HPDE6-E6E7 (cell line): ENCODE data around the gene WARS2.
"Not testable (repeated sequence)": the region's sequence is repeated elsewhere in the genome, so short reads cannot be mapped to it uniquely, and the experiment has no call there.

Source experiments
- DNase-seq: peaks from one replicate; pipeline ENCODE4 v3.0.0; 2011; ENCODE audit warnings: missing footprints; ENCODE audit errors: extremely low spot score

WARS2 gene

DNA sequence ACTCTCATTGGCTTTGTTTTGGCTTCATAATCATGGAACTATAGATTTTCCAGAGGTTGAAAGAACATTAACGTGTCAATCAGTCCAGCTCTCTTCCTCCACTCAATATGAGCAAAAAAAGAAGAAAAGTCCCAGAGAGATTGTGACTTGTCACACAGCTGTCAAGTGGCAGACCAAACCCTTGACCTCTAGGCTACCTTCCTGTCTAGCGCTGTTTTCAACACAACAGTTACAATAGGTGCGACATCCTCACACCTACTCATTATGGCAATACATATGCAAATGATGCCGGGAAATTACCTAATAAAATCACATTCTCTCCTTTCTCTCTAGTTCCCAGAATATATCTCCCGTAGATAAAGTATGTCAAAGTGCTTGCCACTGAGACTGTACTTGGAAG lies 1.1 kb downstream of the WARS2 start:
- DNase-seq, result no peak

DNA sequence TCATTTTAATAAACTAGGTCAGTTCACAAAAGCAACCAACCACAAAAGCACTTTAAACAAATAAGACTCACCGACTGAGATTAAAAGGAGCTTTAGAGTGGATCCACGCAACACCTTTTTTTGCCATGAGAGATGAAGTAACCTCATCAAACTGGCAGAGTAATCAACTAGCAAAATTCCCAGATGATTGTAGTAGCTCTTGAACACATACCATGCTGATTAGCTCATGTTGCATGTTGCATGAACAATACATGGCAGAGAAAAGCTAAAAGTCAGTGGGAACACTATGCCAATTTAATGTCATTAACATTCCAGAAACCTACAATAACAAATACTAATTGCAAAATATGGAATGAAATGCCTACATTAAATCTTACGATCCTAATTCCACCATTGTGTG lies 4.1 kb downstream of the WARS2 start:
- DNase-seq, result no peak

DNA sequence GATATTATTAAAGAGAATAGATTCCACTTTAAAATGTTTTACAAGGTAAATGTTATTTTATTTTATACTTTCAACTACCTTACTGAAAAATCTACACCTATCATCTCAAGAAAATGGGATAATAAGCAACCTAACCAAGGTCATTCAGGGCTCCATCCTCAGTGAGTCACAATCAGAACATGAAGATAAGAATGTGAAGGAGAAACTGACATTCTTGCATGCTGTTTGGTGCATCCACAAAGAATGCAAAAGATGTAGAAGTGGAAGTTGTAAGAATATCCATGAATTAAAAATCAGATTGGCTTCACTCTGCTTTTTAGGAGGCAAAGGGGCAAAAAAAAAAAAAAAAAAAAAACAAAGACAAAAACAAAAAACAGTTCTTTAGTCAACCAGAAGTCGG lies 6.5 kb downstream of the WARS2 start:
- DNase-seq, result no peak

DNA sequence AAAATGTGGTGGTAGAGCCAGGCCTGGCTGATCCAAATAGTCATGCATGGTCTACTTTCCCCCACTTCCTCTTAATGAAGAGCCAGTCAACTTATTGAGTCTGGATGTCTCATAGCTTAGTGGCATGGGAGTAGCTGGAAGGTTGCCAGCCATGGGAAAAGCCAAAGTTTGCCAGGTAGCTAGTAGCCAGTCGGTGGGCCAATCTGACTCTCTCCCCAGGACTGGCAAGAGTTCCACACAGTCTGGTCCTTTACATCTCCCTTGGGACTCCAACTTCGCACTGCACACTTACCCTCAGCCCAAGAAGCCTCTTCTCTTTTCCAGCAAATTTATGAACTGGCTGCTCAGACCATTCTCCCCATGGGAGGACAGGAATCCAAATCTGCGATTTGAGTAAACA lies 8.3 kb downstream of the WARS2 start:
- no peak for DNase-seq

DNA sequence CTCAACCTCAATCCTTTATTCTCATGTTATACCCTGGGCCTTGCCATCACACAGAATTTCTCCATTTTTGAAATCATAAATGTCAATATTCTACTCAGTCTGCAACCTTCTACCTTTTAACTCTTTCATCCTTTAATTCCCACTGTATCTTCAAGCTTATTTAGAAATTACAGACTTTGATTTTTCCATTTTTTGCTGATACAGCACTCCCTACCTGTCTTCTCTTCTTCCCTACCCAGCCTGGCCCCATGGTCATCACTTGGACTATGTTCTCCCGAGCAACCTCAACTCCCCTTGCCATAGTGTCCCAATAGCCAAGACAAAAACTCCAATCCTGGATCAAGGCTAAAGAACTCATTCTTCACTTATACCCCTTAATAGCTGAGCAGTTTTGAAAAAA lies 14.6 kb downstream of the WARS2 start:
- DNase-seq, result no peak

DNA sequence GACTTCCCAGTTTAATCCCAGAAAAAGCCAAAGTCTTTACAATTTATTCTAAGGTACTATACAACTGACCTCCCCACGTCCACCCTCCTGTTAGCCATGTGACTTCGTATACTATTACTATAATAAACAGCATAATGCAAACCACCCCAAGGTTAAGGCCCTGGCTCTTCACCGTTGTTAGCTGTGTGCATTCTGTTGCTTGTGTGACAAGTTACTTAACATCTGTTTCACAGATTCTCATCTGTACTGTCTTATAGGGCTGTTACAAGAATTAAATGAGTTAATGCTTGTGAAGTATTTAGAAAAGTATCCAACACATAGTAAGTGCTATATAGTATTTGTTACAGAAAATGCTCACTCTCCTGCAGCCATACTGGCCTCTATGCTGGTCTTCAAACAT lies 15.7 kb downstream of the WARS2 start:
- no peak for DNase-seq

DNA sequence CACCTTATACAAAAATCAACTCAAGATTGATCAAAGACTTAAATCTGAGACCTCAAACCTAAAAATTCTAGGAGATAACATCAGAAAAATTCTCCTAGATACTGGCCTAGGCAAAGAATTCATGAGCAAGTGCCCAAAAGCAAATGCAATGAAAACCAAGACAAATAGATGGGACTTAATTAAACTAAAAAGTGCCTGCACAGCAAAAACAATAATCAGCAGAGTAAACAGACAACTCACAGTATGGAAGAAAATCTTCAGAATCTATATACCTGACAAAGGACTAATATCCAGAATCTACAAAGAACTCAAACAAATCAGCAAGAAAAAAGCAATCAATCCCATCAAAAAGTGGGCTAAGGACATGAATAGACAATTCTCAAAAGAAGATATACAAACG lies 18.6 kb downstream of the WARS2 start:
- not testable (repeated sequence) for DNase-seq

DNA sequence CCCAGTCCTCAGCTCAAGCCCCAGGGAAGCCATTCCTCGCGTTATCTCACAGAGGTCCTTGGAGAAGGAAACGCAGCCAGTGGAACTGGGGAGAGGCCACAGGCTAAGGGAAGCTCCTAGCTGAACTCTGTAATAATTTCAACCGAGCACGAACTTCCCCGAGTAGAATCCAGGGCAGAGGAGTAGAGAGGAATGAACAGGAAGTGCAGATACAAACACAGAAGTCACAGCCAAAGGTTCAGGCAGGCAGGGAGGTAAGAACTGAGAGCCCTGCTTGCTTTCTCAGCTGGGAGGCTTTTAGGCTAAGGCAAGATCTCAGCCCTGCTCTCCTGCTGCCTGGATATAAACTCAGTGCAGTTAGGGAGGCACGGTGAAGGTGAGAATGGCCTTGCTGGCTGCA lies 23.7 kb downstream of the WARS2 start:
- DNase-seq, result no peak

DNA sequence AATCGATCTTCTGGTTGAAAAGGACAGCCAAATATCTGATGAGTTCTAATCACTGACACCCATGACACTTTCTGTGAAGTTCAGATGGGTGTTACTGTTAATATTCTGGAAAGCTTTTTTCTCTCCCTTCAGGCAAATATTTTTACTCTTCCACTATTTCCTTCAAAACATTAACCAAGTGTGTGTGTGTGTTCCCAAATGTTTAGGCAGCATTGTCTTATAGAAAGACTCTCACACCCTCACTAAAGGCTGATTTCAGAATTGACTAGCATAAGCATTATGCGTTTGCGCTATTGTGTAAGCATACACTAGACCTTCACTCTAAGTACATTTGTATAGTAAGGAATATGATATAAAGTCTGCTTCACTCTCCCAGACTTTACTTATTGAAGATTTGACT lies 24.7 kb downstream of the WARS2 start:
- no peak for DNase-seq

DNA sequence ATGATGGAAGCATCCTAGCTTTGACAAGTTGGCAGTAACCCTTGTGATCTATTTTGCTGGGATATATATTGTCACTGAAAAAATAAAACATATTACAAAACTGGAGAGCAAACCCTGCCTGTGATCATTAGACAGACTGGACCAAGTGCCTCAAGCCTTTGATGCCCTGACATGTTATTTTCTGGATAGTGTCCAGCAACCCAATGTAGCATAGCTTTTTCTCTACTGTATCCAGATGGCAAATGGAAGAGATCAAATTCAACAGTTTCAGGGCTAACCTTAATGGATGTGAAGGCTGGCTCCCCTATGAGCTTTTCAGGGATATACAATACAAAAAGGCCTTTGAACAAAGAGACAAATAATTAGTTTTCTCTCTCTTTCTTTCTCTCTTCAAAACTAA lies 25.1 kb downstream of the WARS2 start:
- DNase-seq, result no peak

DNA sequence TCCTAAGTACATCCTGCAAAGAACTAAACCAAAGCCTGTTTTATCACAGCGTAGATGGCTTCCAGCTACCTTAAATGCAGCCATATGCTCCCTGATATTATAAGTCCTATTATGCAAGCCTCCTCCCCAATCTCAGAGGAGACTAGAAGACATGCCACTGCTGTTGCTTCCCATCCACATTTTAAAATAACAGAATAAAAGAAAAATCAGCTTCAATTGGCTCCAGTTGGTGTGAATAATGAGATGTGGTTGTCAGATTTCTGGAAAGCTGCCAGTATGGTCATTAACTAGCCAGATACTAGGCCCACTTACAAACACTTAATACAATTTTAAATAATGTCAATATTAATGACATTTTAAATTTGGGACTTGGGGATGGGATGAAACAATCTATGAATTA lies 25.7 kb downstream of the WARS2 start:
- no peak for DNase-seq

DNA sequence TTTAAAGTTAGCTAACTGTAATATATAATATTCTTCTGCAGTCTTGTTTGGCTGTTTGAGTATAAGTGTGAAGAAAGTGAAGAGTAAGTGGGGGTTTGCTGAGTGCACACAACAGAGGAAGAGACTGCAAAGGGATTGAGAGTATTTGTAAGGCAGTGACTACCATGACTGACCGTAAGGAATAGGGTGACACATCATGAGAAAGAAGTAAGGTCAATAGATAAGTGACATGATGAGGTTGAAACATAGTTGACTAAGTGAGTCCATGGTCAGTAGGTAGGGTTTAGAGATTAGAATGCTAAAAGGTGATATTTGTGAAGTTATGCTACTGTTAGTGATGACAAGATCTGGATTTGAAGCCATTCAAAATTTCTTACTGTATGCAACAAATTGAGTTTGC lies 27.7 kb downstream of the WARS2 start:
- no peak for DNase-seq

DNA sequence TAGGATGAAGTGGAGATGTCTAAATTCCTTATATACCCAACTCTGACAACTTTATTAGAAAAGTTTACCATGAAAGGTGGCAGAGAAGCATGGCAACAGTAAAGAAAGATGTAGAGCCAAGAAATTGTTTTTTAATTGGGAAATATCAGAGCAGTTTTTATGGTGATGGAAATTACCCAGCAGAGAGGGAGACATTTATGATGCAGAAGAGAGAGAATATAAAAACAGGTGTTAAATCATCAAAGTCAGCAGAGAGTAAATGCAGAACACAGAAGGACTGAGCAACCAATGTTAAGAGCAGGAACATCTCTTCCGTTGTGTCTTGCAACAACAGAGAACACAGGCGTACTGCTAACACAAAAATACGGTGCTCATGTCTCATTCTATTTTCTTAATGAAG lies 28.2 kb downstream of the WARS2 start:
- DNase-seq, result no peak

DNA sequence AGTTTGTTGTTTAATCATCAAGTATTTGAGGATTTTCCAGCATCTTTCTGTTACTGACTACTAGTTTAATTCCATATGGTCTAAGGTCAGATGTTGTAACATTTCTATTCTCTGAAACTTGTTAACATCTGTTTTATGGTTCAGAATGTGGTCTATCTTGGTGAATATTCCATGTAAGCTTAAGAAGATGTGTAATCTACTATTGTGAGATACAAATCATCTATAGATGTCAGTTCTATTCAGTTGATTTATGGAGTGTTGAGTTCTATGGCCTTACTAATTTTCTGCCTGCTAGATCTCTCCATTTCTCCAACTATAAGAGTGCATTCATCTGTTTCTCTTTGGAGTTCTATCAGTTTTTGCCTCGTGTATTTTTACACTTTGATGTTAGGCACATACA lies 31.5 kb downstream of the WARS2 start:
- DNase-seq, result no peak

DNA sequence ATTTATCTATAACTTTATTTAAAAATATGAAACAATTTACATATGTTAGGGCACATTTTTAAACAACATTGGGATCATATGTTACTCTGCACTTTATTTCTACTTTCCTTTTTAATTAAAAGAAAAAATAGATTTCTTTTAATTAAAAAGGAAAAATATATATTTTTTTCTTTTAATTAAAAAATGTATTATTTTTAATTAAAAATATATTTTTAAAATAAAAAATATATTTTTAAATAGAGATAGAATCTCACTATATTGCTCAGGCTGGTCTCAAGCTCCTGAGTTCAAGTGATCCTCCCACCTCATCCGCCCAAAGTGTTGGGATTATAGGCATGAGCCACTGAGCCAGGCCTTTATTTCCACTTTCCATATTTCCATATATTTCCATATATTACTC lies 36.7 kb downstream of the WARS2 start:
- no peak for DNase-seq

DNA sequence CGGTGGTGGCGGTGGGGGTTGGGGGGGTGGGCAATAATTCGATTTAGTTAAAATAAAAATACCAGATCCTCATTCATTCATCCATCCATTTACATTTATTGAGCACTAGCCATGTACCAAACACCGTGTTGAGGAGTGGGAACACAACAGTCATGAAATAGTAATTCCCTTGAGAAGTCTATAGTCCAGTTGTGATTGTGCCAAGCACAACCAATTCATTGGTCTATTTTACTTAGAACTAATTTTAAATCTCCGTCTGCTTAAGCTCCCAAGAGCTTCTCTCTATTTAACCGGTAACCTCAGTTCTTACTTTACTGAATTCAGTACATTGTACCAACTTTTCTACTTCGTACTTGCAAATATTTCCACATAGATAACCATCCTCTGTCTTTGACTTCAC lies 38.4 kb downstream of the WARS2 start:
- DNase-seq, result no peak

DNA sequence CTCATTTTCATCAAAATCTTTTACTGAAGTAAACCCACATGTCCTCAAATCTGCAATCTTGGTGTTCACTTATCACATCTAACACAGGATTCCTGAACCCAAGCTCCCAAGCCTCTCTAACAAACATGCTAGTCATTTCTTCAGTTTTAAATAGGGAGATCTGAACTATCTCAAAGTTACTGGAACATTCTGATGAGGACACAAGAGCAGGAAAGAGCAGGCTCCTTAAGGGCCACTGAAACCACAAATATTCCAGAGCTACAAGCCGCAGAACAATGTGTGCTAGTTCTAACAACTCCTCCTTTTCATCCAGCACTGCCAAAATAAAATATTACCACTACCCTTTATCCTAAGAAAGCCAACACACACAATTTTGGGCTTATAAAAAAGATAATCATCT lies 38.9 kb downstream of the WARS2 start:
- no peak for DNase-seq

DNA sequence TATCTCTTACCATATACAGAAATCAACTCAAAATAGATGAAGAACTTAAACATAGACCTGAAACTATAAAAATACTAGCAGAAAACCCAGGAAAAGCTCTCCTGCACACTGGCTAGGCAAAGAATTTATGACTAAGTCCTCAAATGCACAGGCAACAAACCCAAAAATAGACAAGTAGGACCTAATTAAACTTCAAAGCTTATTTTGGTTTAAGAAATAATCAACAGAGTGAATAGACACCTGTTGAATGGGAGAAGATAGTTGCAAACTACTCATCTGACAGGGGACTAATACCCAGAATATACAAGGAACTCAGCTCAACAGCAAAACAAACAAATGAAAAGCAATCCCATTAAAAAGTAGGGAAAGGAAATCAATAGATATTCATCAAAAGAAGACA lies 40.7 kb downstream of the WARS2 start:
- no peak for DNase-seq

DNA sequence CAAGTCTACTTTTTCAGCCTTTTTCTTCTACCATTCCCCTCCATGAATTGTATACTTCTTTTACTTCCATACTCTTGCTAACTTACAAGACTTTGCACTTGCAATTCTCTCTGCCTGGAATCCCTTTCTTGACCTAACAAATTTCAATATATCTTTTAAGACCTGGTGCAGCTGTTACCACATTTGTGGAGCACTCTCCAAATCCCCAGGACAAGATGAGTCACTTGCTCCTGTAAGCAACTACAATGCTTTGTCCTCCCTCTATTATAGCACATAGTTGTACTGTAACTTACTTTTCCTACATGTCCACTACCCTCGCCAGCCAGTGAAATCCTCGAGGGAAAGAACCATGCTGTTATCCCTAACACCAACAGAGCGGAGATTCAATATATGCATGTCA lies 43.1 kb downstream of the WARS2 start:
- no peak for DNase-seq

DNA sequence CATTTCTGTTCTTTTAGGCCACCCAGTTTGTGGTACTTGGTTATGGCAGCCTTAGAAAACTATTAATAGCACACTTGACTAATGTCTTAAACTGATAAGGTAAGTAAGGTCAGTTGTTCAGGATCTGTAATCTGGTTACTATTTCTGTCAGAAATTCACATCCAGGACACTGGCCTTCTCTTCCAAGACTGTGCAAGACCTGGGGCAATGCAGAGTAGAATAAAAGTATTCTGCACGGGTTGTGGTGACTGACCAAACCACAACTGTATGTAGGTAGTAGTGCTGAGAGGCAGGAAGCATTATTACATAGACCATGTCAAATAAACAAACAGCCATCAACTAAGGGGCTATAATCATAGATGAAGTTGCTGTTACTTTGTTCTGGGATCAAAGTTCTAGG lies 46.7 kb downstream of the WARS2 start:
- no peak for DNase-seq

DNA sequence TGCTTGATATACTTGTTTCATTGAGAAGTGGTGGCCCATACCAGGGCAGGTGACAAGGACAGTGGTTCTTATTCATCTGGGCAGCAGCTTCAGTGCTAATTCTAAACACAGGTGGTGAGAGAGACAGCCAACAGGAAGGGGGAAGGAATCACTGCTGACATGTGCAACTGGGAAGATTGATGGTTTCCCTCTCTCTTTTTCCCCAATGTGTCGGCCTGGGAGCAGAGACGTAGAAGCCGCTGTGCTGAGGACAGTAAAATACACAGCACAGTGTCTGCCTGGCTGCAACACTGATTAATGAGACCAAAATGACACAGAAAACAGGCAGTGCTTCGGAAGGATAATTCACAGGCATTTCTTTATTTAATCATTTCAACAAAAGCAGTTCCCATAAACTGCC lies 48.8 kb downstream of the WARS2 start:
- no peak for DNase-seq

DNA sequence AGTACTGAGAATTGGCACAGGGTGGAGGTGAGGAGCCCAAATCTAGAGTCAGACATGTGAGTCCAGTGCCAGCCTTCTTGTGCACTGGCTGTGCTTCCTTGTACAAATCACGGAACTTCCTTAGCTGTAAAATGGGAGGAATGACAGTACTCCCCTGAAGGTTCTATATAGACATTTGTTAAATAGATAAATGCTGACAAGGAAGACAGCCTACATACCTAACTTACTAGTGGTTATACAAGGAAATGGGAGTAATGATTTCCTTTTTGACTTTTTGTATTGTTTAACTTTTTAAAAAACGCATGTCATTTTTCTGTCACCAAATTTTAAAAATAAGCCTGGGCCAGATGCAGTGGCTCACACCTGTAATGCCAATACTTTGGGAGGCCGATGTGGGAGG lies 50.2 kb downstream of the WARS2 start:
- no peak for DNase-seq

DNA sequence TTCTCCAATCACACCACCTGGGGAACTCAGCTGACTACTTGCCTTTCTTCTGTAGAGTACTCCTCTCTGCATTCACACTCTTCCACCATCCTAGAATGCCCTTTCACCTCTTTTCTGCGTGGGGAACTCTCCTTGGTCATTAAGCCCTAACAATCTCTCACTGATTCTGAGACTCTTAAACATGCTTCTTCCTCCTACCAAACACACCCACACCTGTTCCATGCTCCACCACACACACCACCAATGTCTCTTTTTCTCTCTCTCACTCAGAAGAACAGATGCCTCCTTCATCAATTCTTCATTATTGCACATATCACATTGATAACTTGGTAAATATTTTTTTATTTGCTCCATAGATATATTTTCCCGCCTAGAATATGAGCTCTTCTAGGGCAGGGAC lies 53.6 kb downstream of the WARS2 start:
- no peak for DNase-seq

DNA sequence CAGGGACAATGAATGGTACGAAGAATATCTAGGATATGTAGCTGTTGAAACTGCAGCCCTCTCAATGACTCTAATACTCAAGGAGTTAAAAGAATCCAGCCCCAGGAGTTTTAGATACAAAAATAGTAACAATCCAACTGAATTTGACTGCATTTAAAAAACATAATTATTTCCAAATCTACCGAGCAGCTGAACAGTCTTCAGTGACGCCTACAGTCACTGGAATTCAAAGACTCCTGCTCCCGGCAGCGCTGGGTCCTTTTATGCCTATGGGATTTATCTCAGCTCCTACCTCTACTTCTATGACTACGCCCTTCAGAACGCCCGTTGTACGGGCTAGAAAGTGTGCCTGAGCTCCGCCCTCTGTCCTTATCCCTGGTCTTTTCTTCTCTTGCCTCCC lies 55.7 kb downstream of the WARS2 start:
- DNase-seq, result no peak

DNA sequence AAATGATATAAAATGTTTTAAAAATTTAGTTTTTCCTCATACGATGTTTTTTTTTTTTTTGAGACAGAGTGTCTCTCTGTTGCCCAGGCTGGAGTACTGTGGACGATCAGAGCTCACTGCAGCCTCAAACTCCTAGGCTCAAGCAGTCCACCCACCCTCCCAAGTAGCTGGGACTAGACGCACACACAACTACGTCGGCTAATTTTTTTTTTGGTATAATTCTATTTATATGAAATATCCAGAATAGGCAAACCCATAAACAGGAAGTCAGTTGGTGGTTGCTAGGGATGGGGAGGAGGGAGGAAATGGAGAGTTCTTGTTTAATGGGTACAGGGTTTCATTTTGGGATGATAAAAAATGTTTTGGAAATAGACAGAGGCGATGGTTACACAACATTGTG lies 56.5 kb downstream of the WARS2 start:
- DNase-seq, result no peak
